ENCODE results near the gene LRP1.

The LRP1 gene

DNA sequence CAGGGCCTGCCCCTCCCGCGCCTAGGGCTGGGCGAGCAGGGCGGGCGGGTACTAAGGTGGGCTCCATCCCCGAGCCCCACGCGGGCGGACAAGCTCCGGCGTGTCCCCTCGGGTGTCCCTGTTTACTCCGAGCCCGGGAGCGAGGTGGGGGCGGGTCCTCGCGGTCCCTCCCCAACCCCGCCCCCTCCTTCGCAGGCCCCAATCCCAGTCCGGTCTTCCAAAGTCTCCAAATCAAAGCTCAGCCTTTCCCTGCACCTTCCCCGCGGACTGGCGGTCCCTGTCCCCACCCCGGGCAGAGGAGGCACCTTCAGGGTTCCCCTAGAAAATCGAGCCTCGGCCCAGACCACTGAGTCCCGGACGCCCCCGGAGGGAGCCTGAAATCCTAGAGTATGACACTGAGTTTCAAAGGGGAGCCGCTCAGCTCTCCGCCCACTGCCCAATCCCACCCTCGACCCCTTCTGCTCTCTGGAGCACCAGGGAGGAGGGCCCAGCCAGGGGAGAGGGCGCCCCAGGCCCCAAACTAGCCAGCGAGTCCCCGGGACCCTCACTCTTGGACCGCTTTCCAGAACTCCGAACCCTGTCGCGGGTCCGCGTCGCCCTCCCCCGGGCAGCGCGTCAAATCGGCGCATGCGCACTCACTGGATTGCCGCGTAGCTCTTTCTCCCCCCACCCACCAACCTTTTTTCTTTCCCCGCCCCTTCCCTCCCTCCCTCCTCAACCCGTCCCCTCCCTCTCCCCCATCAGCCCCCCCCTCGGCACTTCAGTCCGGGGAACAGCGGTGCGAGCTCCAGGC, at the start of gene LRP1:
TSS of gene LRP1 (plus strand) at position 758 of the 793 bp plus-strand sequence. CDS start 482 bp downstream, outside the sequence.
- peak within 1 kb of the TSS; percentile 92 for H3K4me3 ChIP-seq (ENCODE audit: low read depth, low read length)
- TF ChIP-seq, protein P1, sequence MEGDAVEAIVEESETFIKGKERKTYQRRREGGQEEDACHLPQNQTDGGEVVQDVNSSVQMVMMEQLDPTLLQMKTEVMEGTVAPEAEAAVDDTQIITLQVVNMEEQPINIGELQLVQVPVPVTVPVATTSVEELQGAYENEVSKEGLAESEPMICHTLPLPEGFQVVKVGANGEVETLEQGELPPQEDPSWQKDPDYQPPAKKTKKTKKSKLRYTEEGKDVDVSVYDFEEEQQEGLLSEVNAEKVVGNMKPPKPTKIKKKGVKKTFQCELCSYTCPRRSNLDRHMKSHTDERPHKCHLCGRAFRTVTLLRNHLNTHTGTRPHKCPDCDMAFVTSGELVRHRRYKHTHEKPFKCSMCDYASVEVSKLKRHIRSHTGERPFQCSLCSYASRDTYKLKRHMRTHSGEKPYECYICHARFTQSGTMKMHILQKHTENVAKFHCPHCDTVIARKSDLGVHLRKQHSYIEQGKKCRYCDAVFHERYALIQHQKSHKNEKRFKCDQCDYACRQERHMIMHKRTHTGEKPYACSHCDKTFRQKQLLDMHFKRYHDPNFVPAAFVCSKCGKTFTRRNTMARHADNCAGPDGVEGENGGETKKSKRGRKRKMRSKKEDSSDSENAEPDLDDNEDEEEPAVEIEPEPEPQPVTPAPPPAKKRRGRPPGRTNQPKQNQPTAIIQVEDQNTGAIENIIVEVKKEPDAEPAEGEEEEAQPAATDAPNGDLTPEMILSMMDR (IDR thresholded peaks at IDR 0.05; ENCODE audit: low read depth, low read length) = no peak

DNA sequence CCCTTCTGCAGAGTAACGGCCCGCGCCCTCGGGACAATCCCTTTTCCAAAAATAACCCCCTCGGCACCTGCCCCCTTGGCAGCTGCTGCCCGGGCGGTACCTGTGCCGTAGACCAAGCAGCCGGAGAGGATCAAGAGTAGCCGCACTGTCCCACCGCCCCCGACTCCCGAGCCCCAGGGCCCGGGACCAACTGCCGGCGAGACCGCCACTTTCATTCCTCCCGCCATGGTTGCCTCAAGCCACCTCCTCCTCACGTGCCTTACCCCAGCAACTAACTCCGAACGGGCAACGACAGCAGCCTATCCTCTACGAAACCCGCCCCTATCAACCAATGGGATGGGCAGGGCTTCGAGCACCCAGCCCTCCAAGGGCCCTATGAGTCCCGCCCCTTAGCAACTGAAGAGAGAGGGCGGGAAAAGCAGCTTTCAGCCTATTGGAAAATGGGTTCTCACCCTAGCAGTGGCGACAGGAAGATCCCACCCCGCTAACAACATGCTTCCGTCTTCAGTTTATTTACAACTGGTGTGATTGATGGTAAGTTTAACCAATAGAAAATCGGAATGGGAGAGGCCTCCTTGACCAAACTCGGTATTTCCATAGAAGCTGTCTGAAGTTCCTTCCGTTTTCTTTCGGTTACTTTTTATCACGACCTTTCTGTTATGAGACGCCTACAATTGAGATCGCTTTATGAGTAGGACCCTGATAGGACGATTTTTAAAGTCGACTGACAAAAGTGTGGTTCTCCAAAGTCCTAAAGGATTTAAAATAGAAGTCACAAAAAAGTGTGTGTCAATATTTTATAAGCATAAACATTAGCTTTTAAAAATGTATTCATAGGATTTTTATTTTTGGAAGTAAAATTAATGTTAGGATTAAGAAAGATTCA, 49.5 kb upstream of the LRP1 start, which contains the start of gene NEMP1:
TSS of gene NEMP1 (minus strand) at position 273 of the 886 bp plus-strand sequence. CDS start at position 227, 46 bp downstream.
- TF ChIP-seq, protein P1 (IDR thresholded peaks at IDR 0.05; ENCODE audit: low read depth, low read length) = no peak
- H3K4me3 ChIP-seq (ENCODE audit: low read depth, low read length) = peak within 1 kb of the TSS; percentile 87

DNA sequence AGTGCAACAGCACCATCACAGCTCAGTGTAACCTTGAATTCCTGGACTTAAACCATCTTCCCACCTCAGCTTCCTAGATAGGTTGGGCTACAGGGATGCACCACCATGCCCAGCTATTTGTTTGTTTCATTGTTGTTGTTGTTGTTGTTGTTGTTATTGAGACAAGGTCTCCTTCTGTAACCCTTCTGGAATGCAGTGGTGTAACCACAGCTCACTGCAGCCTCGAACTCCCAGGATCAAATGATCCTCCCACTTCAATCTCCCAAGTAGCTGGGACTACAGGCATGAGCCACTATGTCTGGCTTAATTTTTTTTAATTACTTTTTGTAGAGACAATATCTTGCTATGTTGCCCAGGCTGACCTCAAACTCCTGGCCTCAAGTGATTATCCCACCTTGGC, 48.5 kb upstream of the LRP1 start:
- TF ChIP-seq, protein P1 (IDR thresholded peaks at IDR 0.05; ENCODE audit: low read depth, low read length) = no peak
- H3K4me3 ChIP-seq (ENCODE audit: low read depth, low read length) = no peak overlapping the region

DNA sequence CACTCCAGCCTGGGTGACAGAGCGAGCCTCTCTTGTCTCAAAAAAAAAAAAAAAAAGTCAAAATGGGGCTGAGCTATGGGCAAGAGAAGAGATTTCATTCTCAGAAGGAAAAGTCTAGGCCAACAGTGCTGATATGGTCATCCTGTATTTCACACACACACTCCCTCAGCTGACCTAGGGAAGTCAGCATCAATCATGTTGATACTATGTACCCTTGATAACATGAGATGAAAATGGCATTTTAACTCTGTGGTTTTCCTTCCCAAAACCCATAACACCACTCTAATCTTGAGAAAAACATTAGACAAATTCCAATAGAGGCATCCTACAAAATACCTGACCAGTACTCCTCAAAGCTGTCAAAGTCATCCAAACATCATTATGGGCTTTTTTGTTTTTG, 47.4 kb upstream of the LRP1 start:
- no peak overlapping the region for H3K4me3 ChIP-seq (ENCODE audit: low read depth, low read length)
- TF ChIP-seq, protein P1 (IDR thresholded peaks at IDR 0.05; ENCODE audit: low read depth, low read length) = no peak

DNA sequence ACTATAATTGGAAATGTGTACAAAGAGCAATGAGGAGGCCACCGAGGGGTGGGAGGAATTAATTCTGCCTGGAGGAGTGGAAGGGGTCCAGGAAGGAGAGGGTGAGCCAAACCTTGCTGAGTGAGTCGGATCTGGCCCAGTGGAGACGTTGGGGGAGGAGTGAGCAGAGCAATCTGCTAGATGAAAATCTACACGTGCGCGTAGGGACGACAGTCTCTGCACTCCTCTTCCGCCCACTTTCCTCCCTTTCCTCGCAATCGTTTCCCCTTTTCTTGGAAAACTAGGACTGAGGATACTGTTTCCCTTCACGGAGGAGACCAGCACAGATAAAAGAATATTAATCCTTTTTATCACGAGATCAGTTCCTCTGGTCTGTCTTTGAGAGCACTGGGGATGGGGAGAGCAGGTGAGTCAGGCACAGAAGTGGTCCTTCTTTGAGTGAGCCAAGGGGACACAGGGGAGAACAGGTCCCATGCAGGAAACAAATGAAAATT, 42.2 kb upstream of the LRP1 start:
- peak overlapping the region; percentile 81 for H3K4me3 ChIP-seq (ENCODE audit: low read depth, low read length)
- TF ChIP-seq, protein P1 (IDR thresholded peaks at IDR 0.05; ENCODE audit: low read depth, low read length) = no peak

DNA sequence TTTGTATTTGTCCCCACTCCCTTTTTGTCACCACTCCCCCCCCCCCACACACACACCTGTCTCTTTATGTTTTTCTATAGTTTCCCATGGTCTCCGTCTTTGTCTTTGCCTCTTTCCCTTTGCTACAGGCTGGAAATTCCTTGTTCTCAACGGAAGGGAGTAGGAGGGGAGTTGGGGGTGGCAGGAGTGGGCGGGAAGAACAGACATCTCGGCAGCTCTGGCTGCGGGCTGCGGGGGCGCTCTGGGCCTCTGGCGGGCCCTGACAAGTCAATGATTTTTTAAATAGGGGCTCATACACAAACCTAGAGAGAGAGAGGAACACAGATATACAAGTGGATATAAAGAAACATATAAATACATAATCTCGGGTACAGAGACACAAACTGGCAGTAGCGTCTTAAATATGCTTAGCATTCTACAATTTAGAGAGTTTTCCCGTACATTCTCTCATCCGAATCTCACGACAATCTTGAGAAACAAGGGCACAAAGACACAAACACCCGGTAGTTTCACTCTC, 41.7 kb upstream of the LRP1 start:
- TF ChIP-seq, protein P1 (IDR thresholded peaks at IDR 0.05; ENCODE audit: low read depth, low read length) = 0 out of 2 replicates have a peak, but pooled peaks have one; percentile 13
- H3K4me3 ChIP-seq (ENCODE audit: low read depth, low read length) = peak overlapping the region; percentile 81
